HG03571 (cell line): Measurements from ENCODE around the gene ATP7A.
A peak's percentile ranks its signal among the peaks of the same experiment; 100 is the strongest.
"Not testable (repeated sequence)": the region's sequence is repeated elsewhere in the genome, so short reads cannot be mapped to it uniquely, and the experiment has no call there.

ENCODE experiments used
- ATAC-seq: cut with Tn5 transposase; IDR thresholded peaks from one replicate; pipeline ENCODE4 v1.9.1; 2021; ENCODE audit not compliant: unreplicated experiment

Gene ATP7A

GRCh38 chrX:77910108-77910840 lies at the start of gene ATP7A:
ATP7A (plus strand) TSS chrX:77910693; CDS start chrX:77971642, 60,949 bp downstream.
- ATAC-seq = peak; percentile 94

GRCh38 chrX:77875372-77875771 lies 35.1 kb upstream of the ATP7A start:
- no peak for ATAC-seq

GRCh38 chrX:77881418-77881817 lies 29.1 kb upstream of the ATP7A start:
- ATAC-seq = not testable (repeated sequence)

- ATAC-seq = no peak
These were observed 17.6 kb upstream of the ATP7A start for GRCh38 chrX:77892887-77893286.

GRCh38 chrX:77893713-77894112 lies 16.8 kb upstream of the ATP7A start:
- ATAC-seq = no peak

GRCh38 chrX:77894921-77895886 lies 15.3 kb upstream of the ATP7A start, which contains the start of gene MAGT1:
MAGT1 (minus strand) TSS chrX:77895435; CDS start chrX:77895410, 25 bp downstream.
- ATAC-seq = peak; percentile 93

- peak; percentile 60 for ATAC-seq
These were observed 11.2 kb upstream of the ATP7A start, which contains the start of gene COX7B for GRCh38 chrX:77899081-77899828. COX7B (plus strand) TSS chrX:77899468; CDS start chrX:77899554, 86 bp downstream.

- ATAC-seq = no peak
These were observed 9.8 kb upstream of the ATP7A start for GRCh38 chrX:77900688-77901087.

GRCh38 chrX:77901506-77901905 lies 9.0 kb upstream of the ATP7A start:
- ATAC-seq = no peak

GRCh38 chrX:77917294-77917933 lies 6.9 kb downstream of the ATP7A start:
- no peak for ATAC-seq

GRCh38 chrX:77918568-77918967 lies 8.1 kb downstream of the ATP7A start:
- ATAC-seq = no peak

- ATAC-seq = not testable (repeated sequence)
These were observed 8.9 kb downstream of the ATP7A start for GRCh38 chrX:77919370-77919769.

- ATAC-seq = no peak
These were observed 12.3 kb downstream of the ATP7A start for GRCh38 chrX:77922787-77923186.

- ATAC-seq = no peak
These were observed 13.9 kb downstream of the ATP7A start for GRCh38 chrX:77924320-77924859.

GRCh38 chrX:77925764-77926163 lies 15.3 kb downstream of the ATP7A start:
- ATAC-seq = no peak

- no peak for ATAC-seq
These were observed 20.1 kb downstream of the ATP7A start for GRCh38 chrX:77930581-77930980.

GRCh38 chrX:77935886-77936285 lies 25.4 kb downstream of the ATP7A start:
- no peak for ATAC-seq

- ATAC-seq = no peak
These were observed 25.8 kb downstream of the ATP7A start for GRCh38 chrX:77936299-77936698.

- no peak for ATAC-seq
These were observed 26.8 kb downstream of the ATP7A start for GRCh38 chrX:77937291-77937690.

GRCh38 chrX:77938083-77938680 lies 27.7 kb downstream of the ATP7A start:
- no peak for ATAC-seq
